Thyroid gland (tissue), 4 donors: ENCODE data around the gene LINC00305.

Experiments used
- POLR2A ChIP-seq, 2 donors: fragments of 450-650 bp; IDR thresholded peaks; one replicate each; pipeline ENCODE4 v1.6.1; 2017; ENCODE audit warnings: antibody characterized with exemption in 2 of 2, mild to moderate bottlenecking in 2 of 2, moderate library complexity in 1 of 2
- TF ChIP-seq, protein P1 (sequence below), 6 experiments: fragments of 200-600 bp in 3 of 6; fragments of 450-650 bp in 3 of 6; sonication (generic) in 3 of 6; IDR thresholded peaks; one replicate each; pipeline ENCODE4 v1.5.1; 2016 to 2019; ENCODE audit warnings: antibody characterized with exemption in 6 of 6, mild to moderate bottlenecking in 2 of 6, inconsistent platforms in 1 of 6, moderate library complexity in 1 of 6

DNA sequence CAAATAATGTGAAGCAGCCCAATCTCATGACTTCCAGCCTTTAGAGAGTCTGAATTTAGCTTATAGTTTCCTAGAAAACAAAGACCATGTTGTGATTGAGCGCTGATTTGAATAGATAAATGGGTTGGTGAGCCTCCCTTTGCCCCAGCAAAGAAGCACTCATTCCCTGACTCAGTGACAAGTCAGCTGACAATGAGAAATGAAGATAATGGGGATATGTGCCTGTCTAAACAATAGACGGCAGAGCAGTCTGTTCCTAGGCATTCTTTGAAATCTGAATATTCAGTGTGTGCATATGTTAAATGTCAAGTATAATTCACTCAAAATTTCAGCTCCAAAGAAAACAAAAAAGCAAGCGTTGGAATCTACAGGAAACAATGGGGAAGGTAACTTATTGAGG, 34.8 kb upstream of the LINC00305 start:
- TF ChIP-seq POLR2A (IDR thresholded peaks at IDR 0.05), result no peak
- TF ChIP-seq, protein P1, sequence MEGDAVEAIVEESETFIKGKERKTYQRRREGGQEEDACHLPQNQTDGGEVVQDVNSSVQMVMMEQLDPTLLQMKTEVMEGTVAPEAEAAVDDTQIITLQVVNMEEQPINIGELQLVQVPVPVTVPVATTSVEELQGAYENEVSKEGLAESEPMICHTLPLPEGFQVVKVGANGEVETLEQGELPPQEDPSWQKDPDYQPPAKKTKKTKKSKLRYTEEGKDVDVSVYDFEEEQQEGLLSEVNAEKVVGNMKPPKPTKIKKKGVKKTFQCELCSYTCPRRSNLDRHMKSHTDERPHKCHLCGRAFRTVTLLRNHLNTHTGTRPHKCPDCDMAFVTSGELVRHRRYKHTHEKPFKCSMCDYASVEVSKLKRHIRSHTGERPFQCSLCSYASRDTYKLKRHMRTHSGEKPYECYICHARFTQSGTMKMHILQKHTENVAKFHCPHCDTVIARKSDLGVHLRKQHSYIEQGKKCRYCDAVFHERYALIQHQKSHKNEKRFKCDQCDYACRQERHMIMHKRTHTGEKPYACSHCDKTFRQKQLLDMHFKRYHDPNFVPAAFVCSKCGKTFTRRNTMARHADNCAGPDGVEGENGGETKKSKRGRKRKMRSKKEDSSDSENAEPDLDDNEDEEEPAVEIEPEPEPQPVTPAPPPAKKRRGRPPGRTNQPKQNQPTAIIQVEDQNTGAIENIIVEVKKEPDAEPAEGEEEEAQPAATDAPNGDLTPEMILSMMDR (IDR thresholded peaks at IDR 0.05), result no peak
